ENCODE data around the gene TNK1.
A peak's percentile ranks its signal among the peaks of the same experiment; 100 is the strongest.

Gene TNK1

GRCh38 chr17:7382901-7383300 is 2.0 kb downstream of the TNK1 start:
- Histone ChIP-seq H3K9ac (ENCODE audit: low read depth, low read length) (no peak overlapping the region), H3K4me1 (ENCODE audit: control insufficient read depth, insufficient read depth, low read length) (peaks cover 9% of the 10 kb centered on the region), H3K4me3 (ENCODE audit: low read depth, low read length) (no peak overlapping the region), H3K36me3 (ENCODE audit: control insufficient read depth, insufficient read depth, low read length) (no peaks in the 10 kb centered on the region), H3K27me3 (ENCODE audit: control insufficient read depth, insufficient read depth, low read length) (peaks cover 35% of the 10 kb centered on the region), H3K9me3 (ENCODE audit: control insufficient read depth, insufficient read depth, low read length) (no peaks in the 10 kb centered on the region)

GRCh38 chr17:7383371-7383741 is 2.5 kb downstream of the TNK1 start:
- H3K4me3 ChIP-seq (ENCODE audit: low read depth, low read length): peak overlapping the region; percentile 76
- no peak overlapping the region for H3K9ac ChIP-seq (ENCODE audit: low read depth, low read length)
- H3K9me3 ChIP-seq (ENCODE audit: control insufficient read depth, insufficient read depth, low read length): no peaks in the 10 kb centered on the region
- no peaks in the 10 kb centered on the region for H3K36me3 ChIP-seq (ENCODE audit: control insufficient read depth, insufficient read depth, low read length)
- H3K27me3 ChIP-seq (ENCODE audit: control insufficient read depth, insufficient read depth, low read length): peaks cover 35% of the 10 kb centered on the region
- peaks cover 9% of the 10 kb centered on the region for H3K4me1 ChIP-seq (ENCODE audit: control insufficient read depth, insufficient read depth, low read length)

GRCh38 chr17:7383742-7384488 is 3.0 kb downstream of the TNK1 start:
- peaks cover 35% of the 10 kb centered on the region for H3K27me3 ChIP-seq (ENCODE audit: control insufficient read depth, insufficient read depth, low read length)
- H3K9ac ChIP-seq (ENCODE audit: low read depth, low read length): no peak overlapping the region
- H3K4me1 ChIP-seq (ENCODE audit: control insufficient read depth, insufficient read depth, low read length): peaks cover 9% of the 10 kb centered on the region
- peaks cover under 1% of the 10 kb centered on the region for H3K36me3 ChIP-seq (ENCODE audit: control insufficient read depth, insufficient read depth, low read length)
- no peaks in the 10 kb centered on the region for H3K9me3 ChIP-seq (ENCODE audit: control insufficient read depth, insufficient read depth, low read length)
- peak overlapping the region; percentile 76 for H3K4me3 ChIP-seq (ENCODE audit: low read depth, low read length)

GRCh38 chr17:7384489-7385081 is 3.7 kb downstream of the TNK1 start:
- Histone ChIP-seq H3K36me3 (ENCODE audit: control insufficient read depth, insufficient read depth, low read length) (peaks cover 4% of the 10 kb centered on the region), H3K9me3 (ENCODE audit: control insufficient read depth, insufficient read depth, low read length) (no peaks in the 10 kb centered on the region), H3K4me3 (ENCODE audit: low read depth, low read length) (peak overlapping the region; percentile 76), H3K4me1 (ENCODE audit: control insufficient read depth, insufficient read depth, low read length) (peaks cover 9% of the 10 kb centered on the region), H3K27me3 (ENCODE audit: control insufficient read depth, insufficient read depth, low read length) (peaks cover 33% of the 10 kb centered on the region), H3K9ac (ENCODE audit: low read depth, low read length) (no peak overlapping the region)

- peaks cover 17% of the 10 kb centered on the region for H3K36me3 ChIP-seq (ENCODE audit: control insufficient read depth, insufficient read depth, low read length)
- H3K4me1 ChIP-seq (ENCODE audit: control insufficient read depth, insufficient read depth, low read length): no peaks in the 10 kb centered on the region
- H3K9me3 ChIP-seq (ENCODE audit: control insufficient read depth, insufficient read depth, low read length): no peaks in the 10 kb centered on the region
- no peak overlapping the region for H3K9ac ChIP-seq (ENCODE audit: low read depth, low read length)
- H3K4me3 ChIP-seq (ENCODE audit: low read depth, low read length): no peak overlapping the region
- no peaks in the 10 kb centered on the region for H3K27me3 ChIP-seq (ENCODE audit: control insufficient read depth, insufficient read depth, low read length)
These were observed 8.0 kb downstream of the TNK1 start for GRCh38 chr17:7388856-7389255.

GRCh38 chr17:7389924-7390910 is 9.3 kb downstream of the TNK1 start:
- H3K4me1 ChIP-seq (ENCODE audit: control insufficient read depth, insufficient read depth, low read length): no peaks in the 10 kb centered on the region
- H3K9me3 ChIP-seq (ENCODE audit: control insufficient read depth, insufficient read depth, low read length): no peaks in the 10 kb centered on the region
- no peaks in the 10 kb centered on the region for H3K27me3 ChIP-seq (ENCODE audit: control insufficient read depth, insufficient read depth, low read length)
- H3K4me3 ChIP-seq (ENCODE audit: low read depth, low read length): no peak overlapping the region
- H3K9ac ChIP-seq (ENCODE audit: low read depth, low read length): no peak overlapping the region
- peaks cover 17% of the 10 kb centered on the region for H3K36me3 ChIP-seq (ENCODE audit: control insufficient read depth, insufficient read depth, low read length)

- Histone ChIP-seq H3K4me3 (ENCODE audit: low read depth, low read length) (no peak overlapping the region), H3K9me3 (ENCODE audit: control insufficient read depth, insufficient read depth, low read length) (no peaks in the 10 kb centered on the region), H3K9ac (ENCODE audit: low read depth, low read length) (no peak overlapping the region), H3K4me1 (ENCODE audit: control insufficient read depth, insufficient read depth, low read length) (no peaks in the 10 kb centered on the region), H3K27me3 (ENCODE audit: control insufficient read depth, insufficient read depth, low read length) (peaks cover 2% of the 10 kb centered on the region), H3K36me3 (ENCODE audit: control insufficient read depth, insufficient read depth, low read length) (peaks cover 17% of the 10 kb centered on the region)
These were observed 10.4 kb downstream of the TNK1 start for GRCh38 chr17:7391307-7391706.

- no peaks in the 10 kb centered on the region for H3K4me1 ChIP-seq (ENCODE audit: control insufficient read depth, insufficient read depth, low read length)
- H3K4me3 ChIP-seq (ENCODE audit: low read depth, low read length): peak overlapping the region; percentile 81
- no peak overlapping the region for H3K9ac ChIP-seq (ENCODE audit: low read depth, low read length)
- H3K9me3 ChIP-seq (ENCODE audit: control insufficient read depth, insufficient read depth, low read length): no peaks in the 10 kb centered on the region
- peaks cover 17% of the 10 kb centered on the region for H3K36me3 ChIP-seq (ENCODE audit: control insufficient read depth, insufficient read depth, low read length)
- peaks cover 2% of the 10 kb centered on the region for H3K27me3 ChIP-seq (ENCODE audit: control insufficient read depth, insufficient read depth, low read length)
These were observed 12.1 kb downstream of the TNK1 start for GRCh38 chr17:7392696-7393612.

- Histone ChIP-seq H3K9ac (ENCODE audit: low read depth, low read length) (no peak overlapping the region), H3K9me3 (ENCODE audit: control insufficient read depth, insufficient read depth, low read length) (no peaks in the 10 kb centered on the region), H3K36me3 (ENCODE audit: control insufficient read depth, insufficient read depth, low read length) (peaks cover 17% of the 10 kb centered on the region), H3K27me3 (ENCODE audit: control insufficient read depth, insufficient read depth, low read length) (peaks cover 2% of the 10 kb centered on the region), H3K4me1 (ENCODE audit: control insufficient read depth, insufficient read depth, low read length) (no peaks in the 10 kb centered on the region), H3K4me3 (ENCODE audit: low read depth, low read length) (peak overlapping the region; percentile 81)
These were observed 12.9 kb downstream of the TNK1 start for GRCh38 chr17:7393613-7394451.

- H3K9me3 ChIP-seq (ENCODE audit: control insufficient read depth, insufficient read depth, low read length): no peaks in the 10 kb centered on the region
- no peaks in the 10 kb centered on the region for H3K4me1 ChIP-seq (ENCODE audit: control insufficient read depth, insufficient read depth, low read length)
- no peak within 1 kb of the TSS for H3K9ac ChIP-seq (ENCODE audit: low read depth, low read length)
- peaks cover 2% of the 10 kb centered on the region for H3K27me3 ChIP-seq (ENCODE audit: control insufficient read depth, insufficient read depth, low read length)
- peaks cover 13% of the 10 kb centered on the region for H3K36me3 ChIP-seq (ENCODE audit: control insufficient read depth, insufficient read depth, low read length)
- H3K4me3 ChIP-seq (ENCODE audit: low read depth, low read length): peak within 1 kb of the TSS; percentile 81
These were observed 13.7 kb downstream of the TNK1 start, which contains the start of gene PLSCR3 for GRCh38 chr17:7394452-7395191. Gene PLSCR3, minus strand, starts transcription at chr17:7394525. Its CDS starts 415 bp downstream, at chr17:7394110.

All from iPS-15b (cell line).